ENCODE measurements around the gene SERTAD2. TPM values are rescaled to one million over a fixed set of nuclear protein-coding genes. Genes with fewer than 3 reads are reported as not detected.

The SERTAD2 gene
- total RNA-seq, 4 donors from 2014 or later: 5.4 to 22.1 (median 13.2) TPM

GRCh38 chr2:64615192-64615763 is 38.4 kb downstream of the SERTAD2 start:
- Histone ChIP-seq H3K9me3 (no peaks in the 10 kb centered on the region), H3K4me3 (no peak overlapping the region), H3K27me3 (no peaks in the 10 kb centered on the region), H3K36me3 (no peaks in the 10 kb centered on the region), H3K4me1 (peaks cover 0 to 9% (median 5%) of the 10 kb centered on the region in 4 donors), H3K27ac (no peak overlapping the region)
- TF ChIP-seq CTCF (IDR thresholded peaks at IDR 0.05): no peak
- TF ChIP-seq EP300 (IDR thresholded peaks at IDR 0.05; ENCODE audit: low read depth): no peak
- DNase-seq: no peak
- in situ Hi-C loops (cut with MboI; ENCODE audit: low pct_ligation_motif_present in 1 of 4, low pct_unique_long_range_greater_than_20kb in 1 of 4, low sequenced_read_pairs in 3 of 4): no loop called here
- intact Hi-C loops (cut with DNase I; ENCODE audit: low total_unique reads): no loop called here
- WGBS, 2 donors (ENCODE audit: low coverage in 1 of 2): 83 to 92% methylated on average over 1 to 6 of the region's 6 CpGs

GRCh38 chr2:64613276-64613675 is 40.4 kb downstream of the SERTAD2 start:
- in situ Hi-C loops (cut with MboI; ENCODE audit: low pct_ligation_motif_present in 1 of 4, low pct_unique_long_range_greater_than_20kb in 1 of 4, low sequenced_read_pairs in 3 of 4): no loop called here
- no peak for DNase-seq
- intact Hi-C loops (cut with DNase I; ENCODE audit: low total_unique reads): no loop called here
- Histone ChIP-seq H3K9me3 (no peaks in the 10 kb centered on the region), H3K4me3 (no peak overlapping the region), H3K27me3 (no peaks in the 10 kb centered on the region), H3K27ac (no peak overlapping the region), H3K36me3 (no peaks in the 10 kb centered on the region), H3K4me1 (peaks cover 0 to 22% (median 15%) of the 10 kb centered on the region in 4 donors)
- no peak for TF ChIP-seq POLR2AphosphoS5 (IDR thresholded peaks at IDR 0.05)
- TF ChIP-seq CTCF (IDR thresholded peaks at IDR 0.05): no peak
- TF ChIP-seq EP300 (IDR thresholded peaks at IDR 0.05; ENCODE audit: low read depth): no peak
- no peak for TF ChIP-seq POLR2A (IDR thresholded peaks at IDR 0.05)
- 47 to 66% methylated on average over 4 to 7 of the region's 7 CpGs for WGBS, 2 donors (ENCODE audit: low coverage in 1 of 2)

- intact Hi-C loops (cut with DNase I; ENCODE audit: low total_unique reads) (no loop called here), in situ Hi-C loops (cut with MboI; ENCODE audit: low pct_ligation_motif_present in 1 of 4, low pct_unique_long_range_greater_than_20kb in 1 of 4, low sequenced_read_pairs in 3 of 4) (no loop called here)
- Histone ChIP-seq H3K27ac (no peak overlapping the region), H3K4me3 (no peak overlapping the region), H3K4me1 (peaks cover 0 to 28% (median 21%) of the 10 kb centered on the region in 4 donors), H3K9me3 (no peaks in the 10 kb centered on the region), H3K36me3 (no peaks in the 10 kb centered on the region), H3K27me3 (no peaks in the 10 kb centered on the region)
- DNase-seq: no peak
- TF ChIP-seq POLR2AphosphoS5 (IDR thresholded peaks at IDR 0.05): no peak
- 85% methylated on average over 5 of the region's 5 CpGs; no CpG with 5 or more reads in 1 of the 2 donors for WGBS, 2 donors (ENCODE audit: low coverage in 1 of 2)
Observed at GRCh38 chr2:64612575-64613195, 41.0 kb downstream of the SERTAD2 start.

- H3K4me1 ChIP-seq: peaks cover 4 to 40% (median 31%) of the 10 kb centered on the region in 4 donors
- WGBS, 2 donors (ENCODE audit: low coverage in 1 of 2): 96 to 100% methylated on average over 5 to 6 of the region's 6 CpGs
- no peak for DNase-seq
- intact Hi-C loops (cut with DNase I; ENCODE audit: low total_unique reads) (no loop called here), in situ Hi-C loops (cut with MboI; ENCODE audit: low pct_ligation_motif_present in 1 of 4, low pct_unique_long_range_greater_than_20kb in 1 of 4, low sequenced_read_pairs in 3 of 4) (no loop called here)
- H3K9me3 ChIP-seq: no peaks in the 10 kb centered on the region
- H3K4me3 ChIP-seq: no peak overlapping the region
- no peaks in the 10 kb centered on the region for H3K36me3 ChIP-seq
- H3K27ac ChIP-seq: no peak overlapping the region
- no peak for TF ChIP-seq EP300 (IDR thresholded peaks at IDR 0.05; ENCODE audit: low read depth)
- no peak for TF ChIP-seq POLR2AphosphoS5 (IDR thresholded peaks at IDR 0.05)
- TF ChIP-seq CTCF (IDR thresholded peaks at IDR 0.05): no peak
- no peak for TF ChIP-seq POLR2A (IDR thresholded peaks at IDR 0.05)
- no peaks in the 10 kb centered on the region for H3K27me3 ChIP-seq
Observed at GRCh38 chr2:64610316-64610855, 43.3 kb downstream of the SERTAD2 start.

All from transverse colon (tissue), 4 donors.